Measurements from ENCODE around the gene KCNJ1. TPM values are rescaled to one million over a fixed set of nuclear protein-coding genes. Genes with fewer than 3 reads are reported as not detected.
A peak's percentile ranks its signal among the peaks of the same experiment; 100 is the strongest.

KCNJ1 gene
- total and polyA plus RNA-seq, 2 experiments from 2014 or later = 0.16 TPM; not detected in 1

DNA sequence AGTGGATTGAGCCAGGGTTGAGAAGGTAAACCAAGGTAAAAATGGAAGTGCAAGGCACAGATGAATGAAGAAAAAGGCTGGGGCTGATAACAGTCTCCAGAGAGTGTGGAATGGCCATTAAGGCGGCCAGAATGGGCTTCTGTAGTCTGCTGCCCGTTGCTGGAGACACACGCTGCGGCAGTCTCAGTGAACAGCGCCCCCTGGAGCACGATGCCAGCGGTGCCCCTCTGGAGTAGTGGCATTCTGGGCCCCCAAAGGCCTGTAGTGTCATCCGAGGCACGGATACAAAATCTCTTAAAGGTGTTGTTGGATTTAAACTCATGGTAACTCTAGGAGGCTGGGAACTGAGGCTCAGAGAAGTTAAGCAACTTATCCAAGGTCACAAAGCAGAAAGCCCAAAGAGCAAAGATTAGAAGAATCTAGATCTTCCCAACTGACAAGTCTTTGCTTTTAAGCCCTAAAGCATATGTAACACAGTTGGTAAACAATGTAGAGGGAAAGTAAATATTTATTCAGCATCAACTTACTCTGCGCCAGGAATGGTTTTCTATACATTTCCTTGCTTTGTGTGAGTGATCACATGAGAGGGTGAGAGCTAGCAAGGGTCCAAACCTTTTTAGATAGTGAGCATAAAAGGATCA is 18.2 kb downstream of the KCNJ1 start:
- Histone ChIP-seq H3K4me3 (no peak overlapping the region), H2AFZ (0 out of 2 replicates have a peak overlapping the region, but pooled peaks have one; percentile 3), H3K4me2 (no peak overlapping the region), H3K36me3 (ENCODE audit: insufficient read depth) (no peaks in the 10 kb centered on the region), H3K9me2 (ENCODE audit: insufficient read depth) (no peaks in the 10 kb centered on the region), H3K27me3 (ENCODE audit: insufficient read depth) (no peaks in the 10 kb centered on the region), H3F3A (replicated peaks; ENCODE audit: low read depth) (no peaks in the 10 kb centered on the region), H3K79me2 (replicated peaks; ENCODE audit: insufficient read depth) (no peaks in the 10 kb centered on the region), H4K20me1 (replicated peaks; ENCODE audit: insufficient read depth) (no peaks in the 10 kb centered on the region), H3K4me1 (ENCODE audit: insufficient read depth) (no peaks in the 10 kb centered on the region), H3K27ac (ENCODE audit: low read depth) (no peak overlapping the region)
- Mint-ChIP-seq H3K4me1 (0 out of 3 replicates have a peak, but pooled peaks cover 2% of the 10 kb centered on the region), H3K27ac (no peak overlapping the region), H3K4me3 (no peak overlapping the region), H3K36me3 (ENCODE audit: low read depth) (no peaks in the 10 kb centered on the region), H3K9me3 (no peaks in the 10 kb centered on the region), H3K27me3 (ENCODE audit: insufficient read depth, low read depth, poor library complexity) (peaks cover 5% of the 10 kb centered on the region)
- ATAC-seq = peak; percentile 100
- TF ChIP-seq, protein P1, sequence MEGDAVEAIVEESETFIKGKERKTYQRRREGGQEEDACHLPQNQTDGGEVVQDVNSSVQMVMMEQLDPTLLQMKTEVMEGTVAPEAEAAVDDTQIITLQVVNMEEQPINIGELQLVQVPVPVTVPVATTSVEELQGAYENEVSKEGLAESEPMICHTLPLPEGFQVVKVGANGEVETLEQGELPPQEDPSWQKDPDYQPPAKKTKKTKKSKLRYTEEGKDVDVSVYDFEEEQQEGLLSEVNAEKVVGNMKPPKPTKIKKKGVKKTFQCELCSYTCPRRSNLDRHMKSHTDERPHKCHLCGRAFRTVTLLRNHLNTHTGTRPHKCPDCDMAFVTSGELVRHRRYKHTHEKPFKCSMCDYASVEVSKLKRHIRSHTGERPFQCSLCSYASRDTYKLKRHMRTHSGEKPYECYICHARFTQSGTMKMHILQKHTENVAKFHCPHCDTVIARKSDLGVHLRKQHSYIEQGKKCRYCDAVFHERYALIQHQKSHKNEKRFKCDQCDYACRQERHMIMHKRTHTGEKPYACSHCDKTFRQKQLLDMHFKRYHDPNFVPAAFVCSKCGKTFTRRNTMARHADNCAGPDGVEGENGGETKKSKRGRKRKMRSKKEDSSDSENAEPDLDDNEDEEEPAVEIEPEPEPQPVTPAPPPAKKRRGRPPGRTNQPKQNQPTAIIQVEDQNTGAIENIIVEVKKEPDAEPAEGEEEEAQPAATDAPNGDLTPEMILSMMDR (conservative IDR thresholded peaks at IDR 0.05; ENCODE audit: low read depth in 2 of 2) = peak; percentile 87 to 96
- TF ChIP-seq STAT1 (IDR thresholded peaks at IDR 0.05; ENCODE audit: unreplicated experiment) = no peak
- TF ChIP-seq, protein P2, sequence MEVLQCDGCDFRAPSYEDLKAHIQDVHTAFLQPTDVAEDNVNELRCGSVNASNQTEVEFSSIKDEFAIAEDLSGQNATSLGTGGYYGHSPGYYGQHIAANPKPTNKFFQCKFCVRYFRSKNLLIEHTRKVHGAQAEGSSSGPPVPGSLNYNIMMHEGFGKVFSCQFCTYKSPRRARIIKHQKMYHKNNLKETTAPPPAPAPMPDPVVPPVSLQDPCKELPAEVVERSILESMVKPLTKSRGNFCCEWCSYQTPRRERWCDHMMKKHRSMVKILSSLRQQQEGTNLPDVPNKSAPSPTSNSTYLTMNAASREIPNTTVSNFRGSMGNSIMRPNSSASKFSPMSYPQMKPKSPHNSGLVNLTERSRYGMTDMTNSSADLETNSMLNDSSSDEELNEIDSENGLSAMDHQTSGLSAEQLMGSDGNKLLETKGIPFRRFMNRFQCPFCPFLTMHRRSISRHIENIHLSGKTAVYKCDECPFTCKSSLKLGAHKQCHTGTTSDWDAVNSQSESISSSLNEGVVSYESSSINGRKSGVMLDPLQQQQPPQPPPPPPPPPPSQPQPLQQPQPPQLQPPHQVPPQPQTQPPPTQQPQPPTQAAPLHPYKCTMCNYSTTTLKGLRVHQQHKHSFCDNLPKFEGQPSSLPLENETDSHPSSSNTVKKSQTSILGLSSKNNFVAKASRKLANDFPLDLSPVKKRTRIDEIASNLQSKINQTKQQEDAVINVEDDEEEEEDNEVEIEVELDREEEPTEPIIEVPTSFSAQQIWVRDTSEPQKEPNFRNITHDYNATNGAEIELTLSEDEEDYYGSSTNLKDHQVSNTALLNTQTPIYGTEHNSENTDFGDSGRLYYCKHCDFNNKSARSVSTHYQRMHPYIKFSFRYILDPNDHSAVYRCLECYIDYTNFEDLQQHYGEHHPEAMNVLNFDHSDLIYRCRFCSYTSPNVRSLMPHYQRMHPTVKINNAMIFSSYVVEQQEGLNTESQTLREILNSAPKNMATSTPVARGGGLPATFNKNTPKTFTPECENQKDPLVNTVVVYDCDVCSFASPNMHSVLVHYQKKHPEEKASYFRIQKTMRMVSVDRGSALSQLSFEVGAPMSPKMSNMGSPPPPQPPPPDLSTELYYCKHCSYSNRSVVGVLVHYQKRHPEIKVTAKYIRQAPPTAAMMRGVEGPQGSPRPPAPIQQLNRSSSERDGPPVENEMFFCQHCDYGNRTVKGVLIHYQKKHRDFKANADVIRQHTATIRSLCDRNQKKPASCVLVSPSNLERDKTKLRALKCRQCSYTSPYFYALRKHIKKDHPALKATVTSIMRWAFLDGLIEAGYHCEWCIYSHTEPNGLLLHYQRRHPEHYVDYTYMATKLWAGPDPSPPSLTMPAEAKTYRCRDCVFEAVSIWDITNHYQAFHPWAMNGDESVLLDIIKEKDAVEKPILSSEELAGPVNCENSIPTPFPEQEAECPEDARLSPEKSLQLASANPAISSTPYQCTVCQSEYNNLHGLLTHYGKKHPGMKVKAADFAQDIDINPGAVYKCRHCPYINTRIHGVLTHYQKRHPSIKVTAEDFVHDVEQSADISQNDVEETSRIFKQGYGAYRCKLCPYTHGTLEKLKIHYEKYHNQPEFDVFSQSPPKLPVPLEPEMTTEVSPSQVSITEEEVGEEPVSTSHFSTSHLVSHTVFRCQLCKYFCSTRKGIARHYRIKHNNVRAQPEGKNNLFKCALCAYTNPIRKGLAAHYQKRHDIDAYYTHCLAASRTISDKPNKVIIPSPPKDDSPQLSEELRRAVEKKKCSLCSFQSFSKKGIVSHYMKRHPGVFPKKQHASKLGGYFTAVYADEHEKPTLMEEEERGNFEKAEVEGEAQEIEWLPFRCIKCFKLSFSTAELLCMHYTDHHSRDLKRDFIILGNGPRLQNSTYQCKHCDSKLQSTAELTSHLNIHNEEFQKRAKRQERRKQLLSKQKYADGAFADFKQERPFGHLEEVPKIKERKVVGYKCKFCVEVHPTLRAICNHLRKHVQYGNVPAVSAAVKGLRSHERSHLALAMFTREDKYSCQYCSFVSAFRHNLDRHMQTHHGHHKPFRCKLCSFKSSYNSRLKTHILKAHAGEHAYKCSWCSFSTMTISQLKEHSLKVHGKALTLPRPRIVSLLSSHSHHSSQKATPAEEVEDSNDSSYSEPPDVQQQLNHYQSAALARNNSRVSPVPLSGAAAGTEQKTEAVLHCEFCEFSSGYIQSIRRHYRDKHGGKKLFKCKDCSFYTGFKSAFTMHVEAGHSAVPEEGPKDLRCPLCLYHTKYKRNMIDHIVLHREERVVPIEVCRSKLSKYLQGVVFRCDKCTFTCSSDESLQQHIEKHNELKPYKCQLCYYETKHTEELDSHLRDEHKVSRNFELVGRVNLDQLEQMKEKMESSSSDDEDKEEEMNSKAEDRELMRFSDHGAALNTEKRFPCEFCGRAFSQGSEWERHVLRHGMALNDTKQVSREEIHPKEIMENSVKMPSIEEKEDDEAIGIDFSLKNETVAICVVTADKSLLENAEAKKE (CRISPR knock-in tag; IDR thresholded peaks at IDR 0.05) = peak; percentile 31; the same call in 1 of the 2 replicates
- peak; percentile 91 for DNase-seq (ENCODE audit: low spot score)

Data from GM23338 (cell line).